ENCODE results near the gene COX6B1. TPM values are rescaled to one million over a fixed set of nuclear protein-coding genes. Genes with fewer than 3 reads are reported as not detected.
A peak's percentile ranks its signal among the peaks of the same experiment; 100 is the strongest.

The COX6B1 gene
- total and polyA plus RNA-seq, 11 donors, result 944 to 4,659 (median 1,351) TPM

DNA sequence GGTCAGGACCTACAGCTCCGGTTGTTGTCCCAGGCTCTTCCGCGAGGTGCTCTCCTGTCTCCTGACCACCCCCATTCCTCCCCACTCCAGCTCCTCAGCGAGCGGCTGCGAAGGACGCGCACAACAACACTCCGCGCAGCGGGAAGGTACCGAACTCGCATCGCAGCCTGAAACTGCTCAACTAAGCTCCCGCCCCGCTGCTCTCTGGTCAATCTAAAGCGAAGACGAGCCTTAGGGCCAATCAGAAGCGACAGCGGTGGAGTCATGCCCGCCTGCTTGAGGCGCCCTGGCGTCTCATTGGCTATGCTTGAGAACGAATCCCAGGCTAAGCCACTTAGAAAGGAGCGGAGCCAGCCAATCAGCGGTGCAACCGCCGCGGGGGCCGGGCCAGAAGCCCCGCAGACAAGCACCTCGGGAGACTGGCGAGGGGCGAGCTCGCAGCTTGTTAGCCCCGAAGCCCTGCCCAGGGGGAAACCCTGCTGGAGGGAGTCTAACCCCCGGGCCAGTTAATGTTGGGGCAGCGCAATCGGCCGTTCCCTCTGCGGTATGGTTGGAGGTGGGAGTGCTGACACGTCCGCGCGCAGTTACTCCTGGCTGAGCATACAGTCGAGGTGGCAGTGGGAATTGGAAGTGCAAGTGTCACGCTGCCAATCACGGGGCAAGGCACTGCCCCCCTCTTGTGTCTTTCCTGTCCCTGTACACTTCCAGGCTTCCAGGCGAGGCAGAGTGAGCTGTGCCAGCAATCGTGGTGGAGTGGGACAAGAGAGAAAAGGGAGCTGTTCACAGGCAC is 54.3 kb downstream of the COX6B1 start:
- intact Hi-C loops (cut with DNase I), result loop anchor here in 4 of 10 donors (1.0 to 2.0 kb wide), 3 partner anchors 14 to 15 kb away; no protein-coding TSS in a partner anchor
- TF ChIP-seq, protein P1, sequence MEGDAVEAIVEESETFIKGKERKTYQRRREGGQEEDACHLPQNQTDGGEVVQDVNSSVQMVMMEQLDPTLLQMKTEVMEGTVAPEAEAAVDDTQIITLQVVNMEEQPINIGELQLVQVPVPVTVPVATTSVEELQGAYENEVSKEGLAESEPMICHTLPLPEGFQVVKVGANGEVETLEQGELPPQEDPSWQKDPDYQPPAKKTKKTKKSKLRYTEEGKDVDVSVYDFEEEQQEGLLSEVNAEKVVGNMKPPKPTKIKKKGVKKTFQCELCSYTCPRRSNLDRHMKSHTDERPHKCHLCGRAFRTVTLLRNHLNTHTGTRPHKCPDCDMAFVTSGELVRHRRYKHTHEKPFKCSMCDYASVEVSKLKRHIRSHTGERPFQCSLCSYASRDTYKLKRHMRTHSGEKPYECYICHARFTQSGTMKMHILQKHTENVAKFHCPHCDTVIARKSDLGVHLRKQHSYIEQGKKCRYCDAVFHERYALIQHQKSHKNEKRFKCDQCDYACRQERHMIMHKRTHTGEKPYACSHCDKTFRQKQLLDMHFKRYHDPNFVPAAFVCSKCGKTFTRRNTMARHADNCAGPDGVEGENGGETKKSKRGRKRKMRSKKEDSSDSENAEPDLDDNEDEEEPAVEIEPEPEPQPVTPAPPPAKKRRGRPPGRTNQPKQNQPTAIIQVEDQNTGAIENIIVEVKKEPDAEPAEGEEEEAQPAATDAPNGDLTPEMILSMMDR (IDR thresholded peaks at IDR 0.05), result no peak
- TF ChIP-seq POLR2A (IDR thresholded peaks at IDR 0.05), result peak in 1 of 2 donors; percentile 64
- Histone ChIP-seq H3K4me3 (peak overlapping the region; percentile 10 to 80 (median 64)), H3K4me1 (peaks cover 0 to 13% (median 4%) of the 10 kb centered on the region in 12 donors), H3K27ac (peak overlapping the region in 7 of 12 donors; percentile 31 to 79 (median 46)), H3K9me3 (no peaks in the 10 kb centered on the region), H3K27me3 (peaks cover 0 to 16% (median 0%) of the 10 kb centered on the region in 9 donors), H3K36me3 (no peaks in the 10 kb centered on the region)
- peak; percentile 100 for ATAC-seq
- 0 to 1% (median 0%) methylated on average over 29 to 50 of the region's 50 CpGs for WGBS, 4 donors
- peak; percentile 95 to 98 (median 96) for DNase-seq

DNA sequence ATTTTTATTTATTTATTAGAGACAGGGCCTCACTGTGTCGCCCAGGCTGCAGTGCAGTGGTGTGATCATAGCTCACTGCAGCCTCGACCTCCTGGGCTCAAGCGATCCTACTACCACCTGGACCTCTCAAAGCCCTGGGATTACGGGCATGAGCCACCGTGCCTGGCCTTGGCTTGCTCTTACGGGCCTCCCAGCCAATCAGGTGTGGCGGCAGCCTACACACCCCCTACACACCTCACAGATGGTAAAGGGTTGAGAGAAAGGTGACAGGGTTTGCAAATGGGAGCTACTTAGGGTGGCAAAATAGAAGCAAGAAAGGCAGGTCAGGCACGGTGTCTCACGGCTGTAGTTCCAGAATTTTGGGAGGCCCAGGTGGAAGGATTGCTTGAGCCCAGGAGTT is 55.2 kb downstream of the COX6B1 start:
- Histone ChIP-seq H3K4me1 (peaks cover 0 to 13% (median 4%) of the 10 kb centered on the region in 12 donors), H3K9me3 (no peaks in the 10 kb centered on the region), H3K4me3 (peak overlapping the region in 3 of 12 donors; percentile 54 to 76 (median 69)), H3K36me3 (no peaks in the 10 kb centered on the region), H3K27me3 (peaks cover 0 to 16% (median 0%) of the 10 kb centered on the region in 9 donors), H3K27ac (no peak overlapping the region)
- DNase-seq (no peak), ATAC-seq (no peak)
- no peak for TF ChIP-seq POLR2A (IDR thresholded peaks at IDR 0.05)
- TF ChIP-seq, protein P1 (IDR thresholded peaks at IDR 0.05), result no peak
- intact Hi-C loops (cut with DNase I), result loop anchor here in 2 of 10 donors (1.0 to 2.0 kb wide), 2 partner anchors 13 kb away; no protein-coding TSS in a partner anchor
- 49 to 55% (median 52%) methylated on average over 9 of the region's 9 CpGs for WGBS, 4 donors

DNA sequence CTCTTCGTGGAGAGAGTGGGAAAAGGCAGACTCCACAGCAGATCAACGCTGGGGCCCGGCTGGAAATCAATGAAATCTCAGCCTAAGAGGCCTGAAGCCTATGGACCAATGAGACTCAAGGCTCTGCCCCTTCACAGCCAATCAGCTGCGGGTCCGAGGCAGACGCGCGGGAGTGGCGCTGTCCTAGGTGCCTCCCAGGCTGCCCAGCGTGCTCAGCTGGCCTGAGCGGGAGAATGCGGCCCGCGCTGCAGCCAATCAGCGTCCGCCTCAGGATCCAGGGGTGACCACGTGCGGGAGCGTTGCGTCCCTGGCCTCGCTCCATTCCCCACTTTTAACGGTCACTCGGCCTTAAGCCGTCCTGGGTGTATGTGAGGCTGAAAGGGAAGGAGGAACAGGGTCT is 56.1 kb downstream of the COX6B1 start, which contains the start of gene ZBTB32:
Gene ZBTB32, plus strand, starts transcription at position 341 of the 400 bp plus-strand sequence. CDS start 10,069 bp downstream, outside the sequence.
- peaks cover 0 to 16% (median 0%) of the 10 kb centered on the region in 9 donors for H3K27me3 ChIP-seq
- DNase-seq, result peak in 3 of 5 donors; percentile 43 to 71 (median 61)
- 24 to 46% (median 26%) methylated on average over 12 to 24 of the region's 24 CpGs for WGBS, 4 donors
- TF ChIP-seq POLR2A (IDR thresholded peaks at IDR 0.05), result no peak
- TF ChIP-seq, protein P1 (IDR thresholded peaks at IDR 0.05), result no peak
- H3K9me3 ChIP-seq, result no peaks in the 10 kb centered on the region
- peak in 2 of 4 donors; percentile 14 to 45 for ATAC-seq
- H3K4me3 ChIP-seq, result no peak within 1 kb of the TSS
- intact Hi-C loops (cut with DNase I), result no loop called here
- H3K4me1 ChIP-seq, result peaks cover 0 to 13% (median 4%) of the 10 kb centered on the region in 12 donors
- no peak within 1 kb of the TSS for H3K27ac ChIP-seq
- H3K36me3 ChIP-seq, result no peaks in the 10 kb centered on the region

Other genes with a start within 250 kb of the COX6B1 start
- gene FFAR2, start 200.1 kb upstream of the COX6B1 start, total RNA-seq, result 1 to 10 TPM in 2 of 9 donors, under 1 TPM in 6, not detected in 1; 0.12 to 3.4 (median 0.40) TPM
- gene FFAR2, start 200.1 kb upstream of the COX6B1 start, polyA plus RNA-seq, result under 1 TPM in 1 of 2 donors, not detected in 1; 0.15 TPM
- gene KRTDAP, start 157.9 kb upstream of the COX6B1 start, total RNA-seq, result not detected
- not detected for gene KRTDAP, start 157.9 kb upstream of the COX6B1 start, polyA plus RNA-seq
- 10 to 100 TPM in 7 of 9 donors, 1 to 10 TPM in 2; 7.8 to 26.9 (median 12.1) TPM for gene DMKN, start 134.7 kb upstream of the COX6B1 start, total RNA-seq
- gene DMKN, start 134.7 kb upstream of the COX6B1 start, polyA plus RNA-seq, result 10 to 100 TPM; 18.2 to 38.8 TPM
- gene SBSN, start 120.0 kb upstream of the COX6B1 start, total RNA-seq, result not detected
- not detected for gene SBSN, start 120.0 kb upstream of the COX6B1 start, polyA plus RNA-seq
- gene GAPDHS, start 114.9 kb upstream of the COX6B1 start, total RNA-seq, result not detected
- gene GAPDHS, start 114.9 kb upstream of the COX6B1 start, polyA plus RNA-seq, result not detected
- gene TMEM147, start 102.7 kb upstream of the COX6B1 start, total RNA-seq, result 100 to 1,000 TPM in 3 of 9 donors, 10 to 100 TPM in 6; 68.9 to 121 (median 81.6) TPM
- 100 to 1,000 TPM; 103 to 191 TPM for gene TMEM147, start 102.7 kb upstream of the COX6B1 start, polyA plus RNA-seq
- not detected for gene ATP4A, start 84.7 kb upstream of the COX6B1 start, total RNA-seq
- gene ATP4A, start 84.7 kb upstream of the COX6B1 start, polyA plus RNA-seq, result not detected
- gene PMIS2, start 62.1 kb upstream of the COX6B1 start, total RNA-seq, result not detected
- not detected for gene PMIS2, start 62.1 kb upstream of the COX6B1 start, polyA plus RNA-seq
- 1 to 10 TPM; 1.9 to 9.0 (median 3.9) TPM for gene HAUS5, start 35.6 kb upstream of the COX6B1 start, total RNA-seq
- 1 to 10 TPM; 3.8 to 4.9 TPM for gene HAUS5, start 35.6 kb upstream of the COX6B1 start, polyA plus RNA-seq
- 10 to 100 TPM; 47.4 to 70.0 (median 57.5) TPM for gene RBM42, start 19.3 kb upstream of the COX6B1 start, total RNA-seq
- 10 to 100 TPM; 63.1 to 89.2 TPM for gene RBM42, start 19.3 kb upstream of the COX6B1 start, polyA plus RNA-seq
- gene ETV2, start 6.6 kb upstream of the COX6B1 start, total RNA-seq, result 1 to 10 TPM in 1 of 9 donors, under 1 TPM in 6, not detected in 2; 0.23 to 1.6 (median 0.62) TPM
- gene ETV2, start 6.6 kb upstream of the COX6B1 start, polyA plus RNA-seq, result 1 to 10 TPM in 1 of 2 donors, under 1 TPM in 1; 0.46 to 1.3 TPM
- not detected for gene UPK1A, start 18.2 kb downstream of the COX6B1 start, total RNA-seq
- not detected for gene UPK1A, start 18.2 kb downstream of the COX6B1 start, polyA plus RNA-seq
- gene ZBTB32, start 56.2 kb downstream of the COX6B1 start, total RNA-seq, result under 1 TPM in 1 of 9 donors, not detected in 8; 0.24 TPM
- gene ZBTB32, start 56.2 kb downstream of the COX6B1 start, polyA plus RNA-seq, result not detected
- gene KMT2B, start 69.7 kb downstream of the COX6B1 start, total RNA-seq, result 10 to 100 TPM; 11.3 to 24.5 (median 15.7) TPM
- gene KMT2B, start 69.7 kb downstream of the COX6B1 start, polyA plus RNA-seq, result 10 to 100 TPM; 13.9 to 15.8 TPM
- gene IGFLR1, start 94.1 kb downstream of the COX6B1 start, total RNA-seq, result 10 to 100 TPM in 1 of 9 donors, 1 to 10 TPM in 7, under 1 TPM in 1; 0.74 to 25.2 (median 3.6) TPM
- 10 to 100 TPM in 1 of 2 donors, 1 to 10 TPM in 1; 3.4 to 10.8 TPM for gene IGFLR1, start 94.1 kb downstream of the COX6B1 start, polyA plus RNA-seq
- 10 to 100 TPM; 14.3 to 32.8 (median 20.9) TPM for gene U2AF1L4, start 97.1 kb downstream of the COX6B1 start, total RNA-seq
- gene U2AF1L4, start 97.1 kb downstream of the COX6B1 start, polyA plus RNA-seq, result 10 to 100 TPM in 1 of 2 donors, 1 to 10 TPM in 1; 7.2 to 27.1 TPM
- gene PSENEN, start 97.3 kb downstream of the COX6B1 start, total RNA-seq, result 10 to 100 TPM; 25.2 to 69.0 (median 40.9) TPM
- 10 to 100 TPM; 52.6 to 95.1 TPM for gene PSENEN, start 97.3 kb downstream of the COX6B1 start, polyA plus RNA-seq
- gene LIN37, start 100.3 kb downstream of the COX6B1 start, total RNA-seq, result 10 to 100 TPM in 3 of 9 donors, 1 to 10 TPM in 6; 3.7 to 12.2 (median 7.6) TPM
- gene LIN37, start 100.3 kb downstream of the COX6B1 start, polyA plus RNA-seq, result 10 to 100 TPM; 20.1 to 23.0 TPM
- gene HSPB6, start 108.7 kb downstream of the COX6B1 start, total RNA-seq, result 1,000 to 10,000 TPM in 1 of 9 donors, 100 to 1,000 TPM in 8; 226 to 1,012 (median 652) TPM
- gene HSPB6, start 108.7 kb downstream of the COX6B1 start, polyA plus RNA-seq, result 100 to 1,000 TPM; 156 to 457 TPM
- 10 to 100 TPM in 4 of 9 donors, 1 to 10 TPM in 5; 1.9 to 19.7 (median 9.7) TPM for gene PROSER3, start 109.9 kb downstream of the COX6B1 start, total RNA-seq
- gene PROSER3, start 109.9 kb downstream of the COX6B1 start, polyA plus RNA-seq, result 10 to 100 TPM in 1 of 2 donors, 1 to 10 TPM in 1; 6.0 to 12.8 TPM
- gene ARHGAP33, start 127.2 kb downstream of the COX6B1 start, total RNA-seq, result 1 to 10 TPM in 8 of 9 donors, under 1 TPM in 1; 0.50 to 7.8 (median 5.7) TPM
- 1 to 10 TPM; 3.2 to 3.4 TPM for gene ARHGAP33, start 127.2 kb downstream of the COX6B1 start, polyA plus RNA-seq
- not detected for gene PRODH2, start 164.5 kb downstream of the COX6B1 start, total RNA-seq
- gene PRODH2, start 164.5 kb downstream of the COX6B1 start, polyA plus RNA-seq, result not detected
- 1 to 10 TPM in 1 of 9 donors, not detected in 8; 1.0 TPM for gene NPHS1, start 204.2 kb downstream of the COX6B1 start, total RNA-seq
- gene NPHS1, start 204.2 kb downstream of the COX6B1 start, polyA plus RNA-seq, result not detected
- gene KIRREL2, start 208.6 kb downstream of the COX6B1 start, total RNA-seq, result under 1 TPM in 1 of 9 donors, not detected in 8; 0.77 TPM
- not detected for gene KIRREL2, start 208.6 kb downstream of the COX6B1 start, polyA plus RNA-seq
- 10 to 100 TPM in 8 of 9 donors, 1 to 10 TPM in 1; 8.9 to 44.3 (median 25.3) TPM for gene APLP1, start 220.3 kb downstream of the COX6B1 start, total RNA-seq
- gene APLP1, start 220.3 kb downstream of the COX6B1 start, polyA plus RNA-seq, result 10 to 100 TPM in 1 of 2 donors, 1 to 10 TPM in 1; 2.1 to 19.0 TPM

Measured in heart left ventricle (tissue), 16 donors.